GM12878 (cell line): Measurements from ENCODE around the gene SLC1A2.

Experiments used
- BCL11A ChIP-seq: IDR thresholded peaks from 2 replicates; pipeline ENCODE4 v1.6.1; 2011; ENCODE audit warnings: low read depth, low read length
- CBFB ChIP-seq: IDR thresholded peaks from 2 replicates; pipeline ENCODE4 v1.6.1; 2016; ENCODE audit warnings: antibody characterized with exemption, low read depth
- CREM ChIP-seq: IDR thresholded peaks from 2 replicates; pipeline ENCODE4 v1.6.1; 2014; ENCODE audit warnings: antibody characterized with exemption, low read depth
- ESRRA ChIP-seq: IDR thresholded peaks from 2 replicates; pipeline ENCODE4 v1.6.1; 2012; ENCODE audit warnings: mild to moderate bottlenecking, low read length, improper control_type of control experiment
- NR2C1 ChIP-seq: fragments of 450-650 bp; IDR thresholded peaks from 2 replicates; pipeline ENCODE4 v1.6.1; 2017; ENCODE audit warnings: antibody characterized with exemption, mild to moderate bottlenecking, moderate library complexity
- POLR2AphosphoS2 ChIP-seq: IDR thresholded peaks from 2 replicates; pipeline ENCODE4 v1.6.1; 2011; ENCODE audit warnings: low read depth, mild to moderate bottlenecking, low read length, improper control_type of control experiment, moderate library complexity
- RBBP5 ChIP-seq: fragments of 200-600 bp; sonication (generic); conservative IDR thresholded peaks from 2 replicates; pipeline ENCODE4 v1.6.1; 2016
- RCOR1 ChIP-seq: conservative IDR thresholded peaks from 2 replicates; pipeline ENCODE4 v1.6.1; 2012; ENCODE audit warnings: low read depth, low read length, improper control_type of control experiment
- TCF7 ChIP-seq: IDR thresholded peaks from 2 replicates; pipeline ENCODE4 v1.6.1; 2014; ENCODE audit warnings: antibody characterized with exemption, borderline replicate concordance
- YBX1 ChIP-seq: fragments of 450-650 bp; IDR thresholded peaks from 2 replicates; pipeline ENCODE4 v1.6.1; 2016; ENCODE audit warnings: antibody characterized with exemption
- TF ChIP-seq, protein P1 (sequence below): IDR thresholded peaks from 2 replicates; pipeline ENCODE4 v1.6.1; 2012; ENCODE audit warnings: mild to moderate bottlenecking, low read depth, low read length
- TF ChIP-seq, protein P2 (sequence below), 3 experiments: IDR thresholded peaks in 2 of 3; conservative IDR thresholded peaks in 1 of 3; 2 replicates each; pipeline ENCODE4 v1.5.1; 2011; ENCODE audit warnings: low read depth in 3 of 3, low read length in 3 of 3, mild to moderate bottlenecking in 3 of 3, control low read depth in 2 of 3, moderate library complexity in 2 of 3, inconsistent platforms in 1 of 3, mixed read lengths in 1 of 3; ENCODE audit not compliant: control insufficient read depth in 2 of 3, insufficient read depth in 1 of 3; ENCODE audit errors: extremely low read depth in 1 of 3
- TF ChIP-seq, protein P3 (sequence below): IDR thresholded peaks from 2 replicates; pipeline ENCODE4 v1.6.1; 2012; ENCODE audit warnings: low read depth, low read length, improper control_type of control experiment

DNA sequence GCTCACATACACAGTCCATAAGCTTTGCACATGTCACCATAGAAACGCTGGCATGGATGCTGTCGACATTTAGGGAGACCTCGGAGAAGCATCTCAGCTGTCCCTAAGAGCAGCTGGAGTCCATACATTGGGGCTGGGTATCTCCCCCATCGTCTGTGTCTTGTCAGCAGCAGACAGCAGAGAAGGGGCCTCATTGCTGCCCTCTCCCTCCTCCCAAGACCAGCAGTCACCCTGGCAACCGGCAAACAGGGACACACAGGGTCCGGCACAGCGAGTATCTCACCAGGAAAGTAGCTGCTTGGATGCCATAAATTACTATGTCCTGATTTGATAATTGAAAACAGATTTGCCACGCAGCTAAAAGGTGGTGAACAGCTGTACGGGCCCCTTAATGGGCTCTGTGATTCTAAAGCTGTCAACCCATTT is 196.0 kb downstream of the SLC1A2 start:
- TF ChIP-seq POLR2AphosphoS2 = no peak
- no peak for TF ChIP-seq TCF7
- no peak for TF ChIP-seq BCL11A
- TF ChIP-seq, protein P1, sequence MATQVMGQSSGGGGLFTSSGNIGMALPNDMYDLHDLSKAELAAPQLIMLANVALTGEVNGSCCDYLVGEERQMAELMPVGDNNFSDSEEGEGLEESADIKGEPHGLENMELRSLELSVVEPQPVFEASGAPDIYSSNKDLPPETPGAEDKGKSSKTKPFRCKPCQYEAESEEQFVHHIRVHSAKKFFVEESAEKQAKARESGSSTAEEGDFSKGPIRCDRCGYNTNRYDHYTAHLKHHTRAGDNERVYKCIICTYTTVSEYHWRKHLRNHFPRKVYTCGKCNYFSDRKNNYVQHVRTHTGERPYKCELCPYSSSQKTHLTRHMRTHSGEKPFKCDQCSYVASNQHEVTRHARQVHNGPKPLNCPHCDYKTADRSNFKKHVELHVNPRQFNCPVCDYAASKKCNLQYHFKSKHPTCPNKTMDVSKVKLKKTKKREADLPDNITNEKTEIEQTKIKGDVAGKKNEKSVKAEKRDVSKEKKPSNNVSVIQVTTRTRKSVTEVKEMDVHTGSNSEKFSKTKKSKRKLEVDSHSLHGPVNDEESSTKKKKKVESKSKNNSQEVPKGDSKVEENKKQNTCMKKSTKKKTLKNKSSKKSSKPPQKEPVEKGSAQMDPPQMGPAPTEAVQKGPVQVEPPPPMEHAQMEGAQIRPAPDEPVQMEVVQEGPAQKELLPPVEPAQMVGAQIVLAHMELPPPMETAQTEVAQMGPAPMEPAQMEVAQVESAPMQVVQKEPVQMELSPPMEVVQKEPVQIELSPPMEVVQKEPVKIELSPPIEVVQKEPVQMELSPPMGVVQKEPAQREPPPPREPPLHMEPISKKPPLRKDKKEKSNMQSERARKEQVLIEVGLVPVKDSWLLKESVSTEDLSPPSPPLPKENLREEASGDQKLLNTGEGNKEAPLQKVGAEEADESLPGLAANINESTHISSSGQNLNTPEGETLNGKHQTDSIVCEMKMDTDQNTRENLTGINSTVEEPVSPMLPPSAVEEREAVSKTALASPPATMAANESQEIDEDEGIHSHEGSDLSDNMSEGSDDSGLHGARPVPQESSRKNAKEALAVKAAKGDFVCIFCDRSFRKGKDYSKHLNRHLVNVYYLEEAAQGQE = no peak
- TF ChIP-seq NR2C1 = no peak
- TF ChIP-seq, protein P2, sequence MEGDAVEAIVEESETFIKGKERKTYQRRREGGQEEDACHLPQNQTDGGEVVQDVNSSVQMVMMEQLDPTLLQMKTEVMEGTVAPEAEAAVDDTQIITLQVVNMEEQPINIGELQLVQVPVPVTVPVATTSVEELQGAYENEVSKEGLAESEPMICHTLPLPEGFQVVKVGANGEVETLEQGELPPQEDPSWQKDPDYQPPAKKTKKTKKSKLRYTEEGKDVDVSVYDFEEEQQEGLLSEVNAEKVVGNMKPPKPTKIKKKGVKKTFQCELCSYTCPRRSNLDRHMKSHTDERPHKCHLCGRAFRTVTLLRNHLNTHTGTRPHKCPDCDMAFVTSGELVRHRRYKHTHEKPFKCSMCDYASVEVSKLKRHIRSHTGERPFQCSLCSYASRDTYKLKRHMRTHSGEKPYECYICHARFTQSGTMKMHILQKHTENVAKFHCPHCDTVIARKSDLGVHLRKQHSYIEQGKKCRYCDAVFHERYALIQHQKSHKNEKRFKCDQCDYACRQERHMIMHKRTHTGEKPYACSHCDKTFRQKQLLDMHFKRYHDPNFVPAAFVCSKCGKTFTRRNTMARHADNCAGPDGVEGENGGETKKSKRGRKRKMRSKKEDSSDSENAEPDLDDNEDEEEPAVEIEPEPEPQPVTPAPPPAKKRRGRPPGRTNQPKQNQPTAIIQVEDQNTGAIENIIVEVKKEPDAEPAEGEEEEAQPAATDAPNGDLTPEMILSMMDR (IDR thresholded peaks at IDR 0.05 in 2 of 3, conservative IDR thresholded peaks at IDR 0.05 in 1 of 3; ENCODE audit: control insufficient read depth in 2 of 3, extremely low read depth in 1 of 3, insufficient read depth in 1 of 3, low read depth in 3 of 3, low read length in 3 of 3) = no peak
- no peak for TF ChIP-seq RCOR1
- TF ChIP-seq RBBP5 = no peak
- TF ChIP-seq, protein P3, sequence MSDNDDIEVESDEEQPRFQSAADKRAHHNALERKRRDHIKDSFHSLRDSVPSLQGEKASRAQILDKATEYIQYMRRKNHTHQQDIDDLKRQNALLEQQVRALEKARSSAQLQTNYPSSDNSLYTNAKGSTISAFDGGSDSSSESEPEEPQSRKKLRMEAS = no peak
- no peak for TF ChIP-seq YBX1
- no peak for TF ChIP-seq CREM
- no peak for TF ChIP-seq CBFB
- TF ChIP-seq ESRRA = no peak
